ENCODE data around the gene RAD51B.
"Not testable (repeated sequence)": the region's sequence is repeated elsewhere in the genome, so short reads cannot be mapped to it uniquely, and the experiment has no call there.

RAD51B gene

GRCh38 chr14:68689511-68689910, 869.9 kb downstream of the RAD51B start:
- no peak for DNase-seq

GRCh38 chr14:68690089-68690958, 870.7 kb downstream of the RAD51B start:
- no peak for DNase-seq

- no peak for DNase-seq
These were observed 871.6 kb downstream of the RAD51B start for GRCh38 chr14:68691031-68691791.

- no peak for DNase-seq
These were observed 872.2 kb downstream of the RAD51B start for GRCh38 chr14:68691792-68692118.

GRCh38 chr14:68692216-68692615, 872.6 kb downstream of the RAD51B start:
- no peak for DNase-seq

- DNase-seq, result no peak
These were observed 873.6 kb downstream of the RAD51B start for GRCh38 chr14:68692916-68693771.

GRCh38 chr14:68693926-68694325, 874.3 kb downstream of the RAD51B start:
- no peak for DNase-seq

- no peak for DNase-seq
These were observed 875.1 kb downstream of the RAD51B start for GRCh38 chr14:68694516-68695235.

GRCh38 chr14:68695326-68695768, 875.8 kb downstream of the RAD51B start:
- DNase-seq, result no peak

GRCh38 chr14:68695856-68696255, 876.3 kb downstream of the RAD51B start:
- no peak for DNase-seq

GRCh38 chr14:68696266-68696665, 876.7 kb downstream of the RAD51B start:
- DNase-seq, result no peak

- no peak for DNase-seq
These were observed 877.3 kb downstream of the RAD51B start for GRCh38 chr14:68696721-68697495.

- DNase-seq, result not testable (repeated sequence)
These were observed 879.2 kb downstream of the RAD51B start for GRCh38 chr14:68698773-68699172.

GRCh38 chr14:68701001-68701741, 881.6 kb downstream of the RAD51B start:
- no peak for DNase-seq

- DNase-seq, result no peak
These were observed 882.6 kb downstream of the RAD51B start for GRCh38 chr14:68702135-68702534.

GRCh38 chr14:68702578-68702977, 883.0 kb downstream of the RAD51B start:
- DNase-seq, result no peak

GRCh38 chr14:68703093-68703492, 883.5 kb downstream of the RAD51B start:
- DNase-seq, result no peak

GRCh38 chr14:68704736-68705720, 885.4 kb downstream of the RAD51B start:
- DNase-seq, result no peak

GRCh38 chr14:68705741-68706283, 886.2 kb downstream of the RAD51B start:
- DNase-seq, result no peak

Data from NCI-H526 treated with DMSO at 0.1 percent for 48 hours (cell line).